ENCODE measurements around the gene ATOSB. TPM values are rescaled to one million over a fixed set of nuclear protein-coding genes. Genes with fewer than 3 reads are reported as not detected.

Gene ATOSB
- total and polyA plus RNA-seq, 2 experiments from 2014 or later, result 2.3 to 6.1 TPM

- no peak overlapping the region for H3K27ac ChIP-seq (ENCODE audit: low read depth)
- H3K4me3 ChIP-seq, result no peak overlapping the region
- TF ChIP-seq POLR2AphosphoS5 (IDR thresholded peaks at IDR 0.05; ENCODE audit: low read depth) (no peak), ZNF462 (CRISPR knock-in tag; IDR thresholded peaks at IDR 0.05) (no peak), ETS1 (IDR thresholded peaks at IDR 0.05) (no peak), NANOG (IDR thresholded peaks at IDR 0.05; ENCODE audit: borderline replicate concordance) (no peak), EZH2phosphoT487 (IDR thresholded peaks at IDR 0.05; ENCODE audit: unreplicated experiment) (no peak), EZH2 (IDR thresholded peaks at IDR 0.05; ENCODE audit: low read depth, unreplicated experiment) (no peak), ZNF331 (CRISPR knock-in tag; IDR thresholded peaks at IDR 0.05; ENCODE audit: low read depth) (no peak), ZNF114 (CRISPR knock-in tag; IDR thresholded peaks at IDR 0.05) (no peak), CTCF (conservative IDR thresholded peaks at IDR 0.05; ENCODE audit: low read depth in 2 of 2) (no peak), CREB1 (CRISPR knock-in tag; IDR thresholded peaks at IDR 0.05; ENCODE audit: low read depth) (no peak), JUNB (IDR thresholded peaks at IDR 0.05; ENCODE audit: unreplicated experiment) (no peak)
- Mint-ChIP-seq H3K9me3 (no peaks in the 10 kb centered on the region), H3K4me1 (peaks cover 24% of the 10 kb centered on the region), H3K36me3 (ENCODE audit: low read depth) (peaks cover 22% of the 10 kb centered on the region), H3K4me3 (no peak overlapping the region; the same call in 2 of the 3 replicates), H3K27me3 (ENCODE audit: insufficient read depth, low read depth, poor library complexity) (peaks cover 19% of the 10 kb centered on the region), H3K27ac (no peak overlapping the region)
- no peaks in the 10 kb centered on the region for H4K20me1 ChIP-seq (replicated peaks; ENCODE audit: insufficient read depth)
- H3K36me3 ChIP-seq (ENCODE audit: insufficient read depth), result no peaks in the 10 kb centered on the region; the same call in 1 of the 2 replicates
- no peaks in the 10 kb centered on the region for H3K27me3 ChIP-seq (ENCODE audit: insufficient read depth)
- DNase-seq (ENCODE audit: low spot score), result no peak
- H2AFZ ChIP-seq, result no peak overlapping the region
- no peak for ATAC-seq
- H3K4me1 ChIP-seq (ENCODE audit: insufficient read depth), result peaks cover 11% of the 10 kb centered on the region
- peaks cover 10% of the 10 kb centered on the region for H3F3A ChIP-seq (replicated peaks; ENCODE audit: low read depth)
- no peaks in the 10 kb centered on the region for H3K9me2 ChIP-seq (ENCODE audit: insufficient read depth)
- no peak overlapping the region for H3K4me2 ChIP-seq
- peaks cover 21% of the 10 kb centered on the region for H3K79me2 ChIP-seq (replicated peaks; ENCODE audit: insufficient read depth)
Measured at GRCh38 chr9:35106343-35106730, 9.3 kb downstream of the ATOSB start.

Data from GM23338 (cell line).